Inferior parietal cortex (tissue), 1 donor: ENCODE results near the gene PCSK7.
"Not testable (repeated sequence)": the region's sequence is repeated elsewhere in the genome, so short reads cannot be mapped to it uniquely, and the experiment has no call there.

Source experiments
- DNase-seq: peaks from one replicate; pipeline ENCODE4 v3.0.0-alpha.2; 2016; ENCODE audit errors: extremely low spot score

The PCSK7 gene

GRCh38 chr11:117183724-117184349 is 48.0 kb downstream of the PCSK7 start:
- DNase-seq: no peak

DNA sequence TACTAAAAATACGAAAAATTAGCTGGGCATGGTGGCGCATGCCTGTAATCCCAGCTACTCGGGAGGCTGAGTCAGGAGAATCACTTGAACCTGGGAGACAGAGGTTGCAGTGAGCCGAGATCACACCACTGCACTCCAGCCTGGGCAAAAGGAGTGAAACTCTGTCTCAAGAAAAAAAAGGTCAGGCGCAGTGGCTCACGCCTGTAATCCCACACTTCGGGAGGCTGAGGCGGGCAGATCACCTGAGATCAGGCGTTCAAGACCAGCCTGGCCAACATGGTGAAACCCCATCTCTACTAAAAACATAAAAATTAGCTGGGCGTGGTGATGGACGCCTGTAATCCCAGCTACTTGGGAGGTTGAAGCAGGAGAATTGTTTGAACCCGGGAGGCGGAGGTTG is 48.7 kb downstream of the PCSK7 start:
- DNase-seq: not testable (repeated sequence)

DNA sequence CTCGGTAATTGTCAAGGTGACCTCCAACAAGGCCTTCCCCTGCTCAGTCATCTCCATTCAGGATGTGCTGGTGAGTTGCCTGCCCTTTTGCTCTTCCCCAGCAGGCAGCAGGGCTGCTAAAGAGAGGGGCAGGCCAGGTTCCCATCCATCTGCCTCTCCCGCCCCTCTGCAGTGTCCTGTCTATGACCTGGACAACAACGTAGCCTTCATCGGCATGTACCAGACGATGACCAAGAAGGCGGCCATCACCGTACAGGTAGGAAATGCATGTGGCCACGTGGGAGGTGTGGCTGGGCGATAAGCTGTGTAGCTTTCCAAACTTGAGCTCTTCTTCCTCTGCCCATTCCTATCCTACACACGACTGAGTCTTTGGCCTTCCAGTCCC is 49.3 kb downstream of the PCSK7 start:
- no peak for DNase-seq

- DNase-seq: no peak
Measured at GRCh38 chr11:117181586-117182550, 50.0 kb downstream of the PCSK7 start.

DNA sequence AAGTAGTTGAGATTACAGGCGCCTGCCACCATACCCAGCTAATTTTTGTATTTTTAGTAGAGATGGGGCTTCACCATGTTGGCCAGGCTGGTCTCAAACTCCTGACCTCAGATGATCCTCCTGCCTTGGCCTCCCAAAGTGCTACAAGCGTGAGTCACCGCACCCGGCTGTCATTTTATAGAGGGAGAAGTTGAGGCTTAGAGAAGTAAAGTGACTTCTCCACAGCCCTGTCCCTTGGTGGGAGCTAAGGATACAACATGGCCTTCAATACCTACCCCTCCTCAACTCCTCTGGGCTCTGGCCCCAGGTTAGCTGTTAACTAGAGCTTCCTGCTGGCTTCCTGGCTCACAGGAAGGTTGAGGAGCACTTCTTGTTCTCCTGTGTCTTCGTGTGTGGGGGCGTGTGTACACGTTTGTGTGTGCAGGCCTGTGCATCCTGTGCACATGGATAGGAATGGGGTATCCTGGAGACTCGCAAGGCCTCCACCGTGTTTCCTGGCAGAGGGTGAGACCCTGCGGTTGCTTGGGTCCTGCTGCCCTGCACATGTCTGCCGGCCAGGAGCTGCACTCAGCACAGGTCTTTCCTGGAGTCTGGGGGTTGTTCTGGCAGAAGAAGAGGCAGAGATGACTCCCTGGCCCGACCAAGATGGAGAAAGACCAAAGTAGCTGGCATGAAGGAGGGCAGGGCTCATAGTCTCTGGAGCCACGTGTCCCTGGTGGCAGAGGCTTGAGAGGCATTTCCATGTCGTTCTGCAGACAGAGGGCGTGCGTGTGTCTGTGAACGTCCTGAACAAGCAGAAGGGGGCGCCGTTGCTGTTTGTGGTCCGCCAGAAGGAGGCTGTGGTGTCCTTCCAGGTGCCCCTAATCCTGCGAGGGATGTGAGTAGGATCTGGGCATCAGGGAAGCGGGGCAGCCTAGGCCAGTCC is 51.0 kb downstream of the PCSK7 start:
- DNase-seq: peak; percentile 61

- DNase-seq: no peak
Measured at GRCh38 chr11:117180020-117180419, 51.9 kb downstream of the PCSK7 start.

DNA sequence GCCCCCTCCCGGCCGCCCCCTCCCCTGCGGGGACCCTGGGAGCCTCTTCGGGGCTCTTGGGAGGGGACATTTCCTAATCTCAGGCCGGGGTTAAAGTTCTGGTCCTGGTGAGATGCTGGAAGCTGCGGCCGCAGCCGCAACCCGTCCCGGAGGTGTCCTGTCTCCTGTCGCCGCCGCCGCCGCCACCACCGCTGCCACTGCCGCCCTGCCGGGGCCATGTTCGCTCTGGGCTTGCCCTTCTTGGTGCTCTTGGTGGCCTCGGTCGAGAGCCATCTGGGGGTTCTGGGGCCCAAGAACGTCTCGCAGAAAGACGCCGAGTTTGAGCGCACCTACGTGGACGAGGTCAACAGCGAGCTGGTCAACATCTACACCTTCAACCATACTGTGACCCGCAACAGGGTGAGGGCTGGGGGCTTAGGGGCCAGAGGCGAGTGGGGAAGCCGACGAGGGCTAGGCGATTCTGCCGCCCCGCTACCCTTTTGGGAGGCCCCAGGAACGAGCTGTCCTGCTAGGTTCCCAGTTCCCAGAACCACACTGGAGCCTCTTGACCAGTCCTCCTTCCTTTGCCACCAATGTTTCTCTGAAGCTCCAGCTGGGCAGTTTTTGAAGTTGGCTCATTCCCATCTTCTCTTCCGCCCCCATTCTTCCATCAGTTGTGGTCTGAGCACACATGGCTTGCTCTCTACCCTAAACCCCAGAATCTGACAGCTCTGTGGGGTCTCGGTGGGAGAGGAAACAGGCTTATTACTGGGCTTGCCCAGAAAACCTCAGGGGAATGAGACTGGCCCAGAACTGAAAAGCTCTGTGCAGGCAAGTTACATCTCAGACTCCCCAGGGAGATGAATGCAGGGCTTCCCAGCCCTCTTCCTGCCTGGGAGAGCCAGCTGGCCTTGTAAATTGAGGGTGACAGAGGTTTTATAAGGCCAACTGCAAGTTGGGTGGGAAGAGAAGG is 52.5 kb downstream of the PCSK7 start:
- DNase-seq: peak; percentile 14

DNA sequence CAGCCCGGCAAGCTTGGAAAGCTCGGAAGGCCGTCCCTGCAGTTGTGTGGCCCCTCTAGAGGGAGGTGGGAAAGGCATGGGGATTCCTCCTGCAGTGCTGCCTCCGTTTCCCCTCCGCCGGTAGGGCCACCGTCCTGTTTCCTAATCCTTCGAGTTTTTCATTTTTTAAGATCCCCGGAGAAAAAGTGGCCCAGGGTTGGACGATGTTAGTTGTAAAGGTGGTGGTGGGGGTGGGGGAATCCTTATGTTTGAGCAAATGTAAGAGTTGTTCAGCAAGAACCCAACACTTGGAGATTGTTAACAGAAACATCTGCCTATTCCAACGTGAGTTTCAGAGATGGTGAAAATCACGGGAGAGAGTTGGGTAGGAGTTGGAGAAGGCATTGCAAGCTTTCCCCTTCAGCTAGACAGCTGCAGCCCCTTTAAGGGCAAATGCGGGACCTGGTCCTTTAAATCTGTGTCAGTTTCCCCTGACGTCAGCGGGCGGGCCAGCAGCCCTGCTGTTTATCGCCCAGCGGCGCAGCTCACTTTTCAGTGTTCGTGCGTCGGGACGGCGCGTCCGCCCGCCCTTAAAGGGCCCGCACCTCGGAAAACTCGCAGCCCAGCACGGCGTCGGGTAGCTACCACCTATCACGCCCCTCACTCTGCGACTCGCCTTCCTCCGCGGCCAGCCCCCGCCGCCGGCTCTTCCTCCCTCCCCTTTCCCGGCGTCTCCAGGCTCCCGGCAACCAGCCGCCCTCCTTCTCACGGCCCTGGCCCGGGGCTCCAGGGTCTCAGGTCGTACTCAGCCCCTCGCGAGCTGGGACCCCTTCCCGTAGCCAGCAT is 53.5 kb downstream of the PCSK7 start, which contains the start of gene SIDT2:
TSS of gene SIDT2 (plus strand) at position 534 of the 825 bp plus-strand sequence. CDS start 521 bp downstream, outside the sequence.
- peak; percentile 94 for DNase-seq

GRCh38 chr11:117177534-117178209 is 54.2 kb downstream of the PCSK7 start:
- DNase-seq: no peak

DNA sequence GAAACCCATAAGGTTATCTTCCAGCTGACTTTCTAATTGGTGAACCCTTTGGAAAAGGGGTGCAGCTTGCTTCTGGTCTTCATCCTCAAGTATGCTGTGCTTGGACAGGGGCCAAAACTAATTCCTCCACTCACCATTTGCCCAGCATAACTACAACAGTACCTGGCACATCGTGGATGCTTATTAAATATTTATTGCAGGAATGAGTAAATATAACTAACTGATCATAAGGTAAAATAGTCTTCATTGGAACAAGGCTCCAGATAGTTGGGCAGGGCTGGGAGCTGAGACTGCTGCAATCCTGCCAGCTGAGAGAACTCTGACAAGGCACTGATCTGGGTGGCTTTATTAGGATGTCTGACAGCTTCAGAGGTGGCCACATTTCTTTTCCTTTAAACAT is 55.7 kb downstream of the PCSK7 start:
- no peak for DNase-seq

- DNase-seq: no peak
Measured at GRCh38 chr11:117175781-117176180, 56.1 kb downstream of the PCSK7 start.

DNA sequence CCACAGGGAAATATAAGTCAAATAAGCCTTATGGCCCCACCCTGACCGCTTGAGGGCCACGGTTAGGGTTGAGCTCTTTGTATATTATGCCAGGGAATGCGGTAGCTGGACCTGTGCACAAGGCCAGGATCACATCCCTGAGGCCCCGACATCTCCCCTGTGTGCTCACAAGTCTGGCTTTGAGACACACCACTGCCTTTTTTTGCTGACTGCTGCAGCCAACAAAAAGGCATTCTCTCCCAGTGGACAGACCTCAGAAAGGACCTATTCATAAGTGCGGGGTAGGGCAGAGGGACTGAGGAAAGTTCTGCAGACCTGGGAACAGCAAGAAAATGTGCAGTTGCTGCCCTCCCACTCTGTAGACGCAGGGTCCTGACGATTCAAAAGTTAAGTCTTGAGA is 56.8 kb downstream of the PCSK7 start:
- DNase-seq: peak; percentile 33

GRCh38 chr11:117172724-117173421 is 59.0 kb downstream of the PCSK7 start:
- DNase-seq: no peak

DNA sequence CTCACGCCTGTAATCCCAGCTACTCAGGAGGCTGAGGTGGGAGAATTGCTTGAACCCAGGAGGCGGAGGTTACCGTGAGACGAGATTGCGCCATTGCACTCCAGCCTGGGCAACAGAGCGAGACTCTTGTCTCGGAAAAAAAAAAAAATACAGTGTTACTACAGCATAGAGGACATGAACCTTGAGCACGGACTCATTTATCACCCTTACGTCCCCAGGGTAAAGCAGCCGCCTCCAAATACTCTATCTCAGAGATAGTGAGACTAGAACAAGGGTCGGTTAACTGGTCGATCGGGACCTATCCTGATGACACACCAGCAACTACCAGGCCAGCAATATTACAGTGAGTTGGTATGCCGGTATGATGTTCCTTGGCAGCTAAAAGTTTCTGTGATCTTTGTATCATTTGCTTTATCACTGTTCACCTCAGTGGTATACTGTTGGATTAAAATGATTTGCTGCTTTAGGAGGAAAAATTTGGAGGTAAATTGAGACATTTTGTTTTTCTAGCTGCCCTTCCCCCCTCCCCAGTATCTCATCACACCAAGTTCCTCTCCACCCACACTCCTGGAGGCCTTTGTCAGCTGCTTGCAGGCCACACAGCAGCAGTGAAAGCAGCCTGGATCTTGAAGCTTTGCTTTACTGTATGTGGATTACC is 60.3 kb downstream of the PCSK7 start:
- DNase-seq: no peak

DNA sequence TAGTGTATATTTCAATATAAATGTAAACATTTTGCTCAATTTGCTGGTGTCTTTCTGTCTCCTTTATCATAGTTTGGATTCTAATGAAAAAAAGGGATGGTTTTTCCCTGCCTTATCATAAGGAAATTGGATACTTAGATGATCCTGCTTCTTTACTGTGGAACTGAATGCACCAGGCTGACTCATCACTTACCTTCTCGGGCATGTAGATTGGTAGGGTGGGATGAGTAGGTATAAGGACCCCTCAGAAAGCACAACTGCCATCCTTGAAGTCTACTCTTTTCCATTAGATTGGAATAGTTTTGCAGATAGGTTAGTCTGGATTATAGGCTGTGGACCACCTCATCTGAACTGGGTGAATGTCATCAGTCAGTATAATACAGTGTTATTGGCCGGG is 60.9 kb downstream of the PCSK7 start:
- no peak for DNase-seq

DNA sequence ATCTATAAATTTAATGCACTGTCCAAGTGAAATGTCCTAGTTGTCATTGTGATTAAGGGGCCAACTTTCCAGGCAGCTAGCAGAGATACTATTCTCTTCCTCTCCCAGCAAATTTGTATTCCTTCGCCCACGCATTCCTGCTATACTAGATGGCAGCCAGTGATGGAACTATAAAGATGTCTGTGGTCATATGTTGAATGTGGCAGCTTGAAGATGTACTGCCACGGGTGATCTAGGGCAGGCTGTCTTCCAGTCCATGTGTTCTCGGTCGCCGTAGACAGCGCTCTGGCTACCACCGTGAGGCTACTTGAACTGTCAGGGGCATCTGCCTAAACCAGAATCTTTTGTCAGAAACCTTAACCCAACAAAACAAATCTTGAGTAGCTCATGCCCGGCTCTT is 61.7 kb downstream of the PCSK7 start:
- no peak for DNase-seq

- no peak for DNase-seq
Measured at GRCh38 chr11:117169736-117170135, 62.1 kb downstream of the PCSK7 start.

- no peak for DNase-seq
Measured at GRCh38 chr11:117166491-117166890, 65.4 kb downstream of the PCSK7 start.
